ENCODE data around the gene DLST. TPM values are rescaled to one million over a fixed set of nuclear protein-coding genes. Genes with fewer than 3 reads are reported as not detected.
"Not testable (repeated sequence)": the region's sequence is repeated elsewhere in the genome, so short reads cannot be mapped to it uniquely, and the experiment has no call there.

DLST gene
- total RNA-seq, 2 experiments from 2014 or later, result 74.4 to 95.7 TPM

GRCh38 chr14:74924061-74924460 lies 42.3 kb downstream of the DLST start:
- ChIA-PET POLR2A (interaction anchor here (1.2 to 2.3 kb wide), 4 partner anchors 14 to 65 kb away, joined by 4 to 18 read pairs (median 10); no protein-coding TSS in a partner anchor), CTCF (ENCODE audit: unreplicated experiment) (interaction anchor here (0.9 to 1.4 kb wide), 2 partner anchors 52 to 63 kb away, joined by 3 to 4 read pairs; no protein-coding TSS in a partner anchor)
- no TSS peak for BruUV-seq (replicated peaks)
- Histone ChIP-seq H3K4me1 (ENCODE audit: insufficient read depth, low read length, poor library complexity, severe bottlenecking) (peaks cover 13% of the 10 kb centered on the region), H3K9me2 (ENCODE audit: insufficient read depth, low read length) (no peaks in the 10 kb centered on the region), H3K9me3 (ENCODE audit: low read length) (no peaks in the 10 kb centered on the region), H3K4me2 (ENCODE audit: low read length) (no peak overlapping the region), H4K20me1 (ENCODE audit: insufficient read depth, low read length) (no peaks in the 10 kb centered on the region), H3K36me3 (ENCODE audit: insufficient read depth, low read length) (no peaks in the 10 kb centered on the region), H3K27ac (ENCODE audit: low read depth, low read length, poor library complexity, severe bottlenecking) (no peak overlapping the region), H3K79me2 (ENCODE audit: insufficient read depth, low read depth, low read length) (no peaks in the 10 kb centered on the region), H2AFZ (ENCODE audit: low read length) (no peak overlapping the region), H3K4me3 (ENCODE audit: low read depth, low read length, poor library complexity, severe bottlenecking) (no peak overlapping the region)
- intact Hi-C loops (cut with micrococcal nuclease; ENCODE audit: unreplicated experiment), result no loop called here
- no peak for DNase-seq (ENCODE audit: low spot score)
- TF ChIP-seq, protein P1, sequence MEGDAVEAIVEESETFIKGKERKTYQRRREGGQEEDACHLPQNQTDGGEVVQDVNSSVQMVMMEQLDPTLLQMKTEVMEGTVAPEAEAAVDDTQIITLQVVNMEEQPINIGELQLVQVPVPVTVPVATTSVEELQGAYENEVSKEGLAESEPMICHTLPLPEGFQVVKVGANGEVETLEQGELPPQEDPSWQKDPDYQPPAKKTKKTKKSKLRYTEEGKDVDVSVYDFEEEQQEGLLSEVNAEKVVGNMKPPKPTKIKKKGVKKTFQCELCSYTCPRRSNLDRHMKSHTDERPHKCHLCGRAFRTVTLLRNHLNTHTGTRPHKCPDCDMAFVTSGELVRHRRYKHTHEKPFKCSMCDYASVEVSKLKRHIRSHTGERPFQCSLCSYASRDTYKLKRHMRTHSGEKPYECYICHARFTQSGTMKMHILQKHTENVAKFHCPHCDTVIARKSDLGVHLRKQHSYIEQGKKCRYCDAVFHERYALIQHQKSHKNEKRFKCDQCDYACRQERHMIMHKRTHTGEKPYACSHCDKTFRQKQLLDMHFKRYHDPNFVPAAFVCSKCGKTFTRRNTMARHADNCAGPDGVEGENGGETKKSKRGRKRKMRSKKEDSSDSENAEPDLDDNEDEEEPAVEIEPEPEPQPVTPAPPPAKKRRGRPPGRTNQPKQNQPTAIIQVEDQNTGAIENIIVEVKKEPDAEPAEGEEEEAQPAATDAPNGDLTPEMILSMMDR (conservative IDR thresholded peaks at IDR 0.05; ENCODE audit: low read length), result no peak
- TF ChIP-seq EZH2phosphoT487 (IDR thresholded peaks at IDR 0.05; ENCODE audit: borderline replicate concordance, low read depth, low read length), result no peak

DNA sequence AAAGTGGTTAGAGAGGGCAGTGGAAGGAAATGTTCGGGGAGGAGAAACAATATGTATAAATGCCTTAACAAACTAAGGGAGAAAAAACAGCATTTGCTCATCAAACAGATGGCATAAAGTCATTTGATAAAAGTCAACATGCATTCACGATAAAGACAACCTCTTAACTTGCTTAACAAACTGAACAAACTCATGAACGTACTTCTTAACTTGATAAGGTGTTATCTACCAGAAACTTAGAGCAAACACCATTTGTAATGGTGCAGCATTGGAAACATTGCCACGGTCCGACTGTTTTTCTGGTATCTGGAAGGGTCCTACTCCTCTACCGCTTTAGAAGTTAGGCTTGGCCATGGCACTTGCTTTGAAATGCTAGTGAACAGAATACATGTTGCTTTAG lies 45.5 kb downstream of the DLST start:
- POLR2A ChIA-PET, result interaction anchor here (1.0 kb wide), 1 partner anchor 13 kb away, joined by 3 read pairs; no protein-coding TSS in a partner anchor
- Histone ChIP-seq H3K79me2 (ENCODE audit: insufficient read depth, low read depth, low read length) (no peaks in the 10 kb centered on the region), H3K36me3 (ENCODE audit: insufficient read depth, low read length) (no peaks in the 10 kb centered on the region), H3K4me1 (ENCODE audit: insufficient read depth, low read length, poor library complexity, severe bottlenecking) (peaks cover 11% of the 10 kb centered on the region), H3K4me3 (ENCODE audit: low read depth, low read length, poor library complexity, severe bottlenecking) (no peak overlapping the region), H3K9me3 (ENCODE audit: low read length) (no peaks in the 10 kb centered on the region), H3K9me2 (ENCODE audit: insufficient read depth, low read length) (no peaks in the 10 kb centered on the region), H3K4me2 (ENCODE audit: low read length) (no peak overlapping the region), H3K27ac (ENCODE audit: low read depth, low read length, poor library complexity, severe bottlenecking) (no peak overlapping the region), H2AFZ (ENCODE audit: low read length) (no peak overlapping the region), H4K20me1 (ENCODE audit: insufficient read depth, low read length) (no peaks in the 10 kb centered on the region)
- no peak for DNase-seq (ENCODE audit: low spot score)
- BruUV-seq (replicated peaks), result no TSS peak
- CTCF ChIA-PET (ENCODE audit: unreplicated experiment), result no interaction called here
- intact Hi-C loops (cut with micrococcal nuclease; ENCODE audit: unreplicated experiment), result no loop called here
- TF ChIP-seq, protein P1 (conservative IDR thresholded peaks at IDR 0.05; ENCODE audit: low read length), result no peak
- no peak for TF ChIP-seq EZH2phosphoT487 (IDR thresholded peaks at IDR 0.05; ENCODE audit: borderline replicate concordance, low read depth, low read length)

DNA sequence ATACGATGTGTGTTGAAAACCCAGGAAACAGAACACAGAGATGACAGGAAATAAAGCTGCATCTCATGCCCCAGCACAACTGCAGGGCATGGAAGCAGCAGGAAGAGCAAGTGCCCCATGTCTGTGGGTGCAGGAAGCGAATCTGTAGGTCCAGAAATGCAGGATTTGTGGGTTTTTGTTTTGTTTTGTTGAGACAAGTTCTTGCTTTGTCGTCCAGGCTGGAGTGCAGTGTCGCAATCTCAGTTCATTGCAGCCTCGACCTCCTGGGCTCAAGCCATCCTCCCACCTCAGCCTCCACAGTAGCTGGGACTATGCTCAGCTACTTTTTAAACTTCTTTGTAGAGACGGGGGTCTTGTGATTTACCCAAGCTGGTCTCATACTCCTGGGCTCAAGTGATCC lies 47.5 kb downstream of the DLST start:
- H3K9me3 ChIP-seq (ENCODE audit: low read length), result no peaks in the 10 kb centered on the region
- H3K4me3 ChIP-seq (ENCODE audit: low read depth, low read length, poor library complexity, severe bottlenecking), result no peak overlapping the region
- POLR2A ChIA-PET, result interaction anchor here (1.6 kb wide), 1 partner anchor 12 kb away, joined by 4 read pairs; no protein-coding TSS in a partner anchor
- no peak overlapping the region for H3K4me2 ChIP-seq (ENCODE audit: low read length)
- no TSS peak for BruUV-seq (replicated peaks)
- H3K9me2 ChIP-seq (ENCODE audit: insufficient read depth, low read length), result no peaks in the 10 kb centered on the region
- H3K4me1 ChIP-seq (ENCODE audit: insufficient read depth, low read length, poor library complexity, severe bottlenecking), result peaks cover 8% of the 10 kb centered on the region
- intact Hi-C loops (cut with micrococcal nuclease; ENCODE audit: unreplicated experiment), result no loop called here
- H3K27ac ChIP-seq (ENCODE audit: low read depth, low read length, poor library complexity, severe bottlenecking), result no peak overlapping the region
- no peaks in the 10 kb centered on the region for H3K36me3 ChIP-seq (ENCODE audit: insufficient read depth, low read length)
- no peak for DNase-seq (ENCODE audit: low spot score)
- no peak overlapping the region for H2AFZ ChIP-seq (ENCODE audit: low read length)
- CTCF ChIA-PET (ENCODE audit: unreplicated experiment), result no interaction called here
- TF ChIP-seq, protein P1 (conservative IDR thresholded peaks at IDR 0.05; ENCODE audit: low read length), result no peak
- no peak for TF ChIP-seq EZH2phosphoT487 (IDR thresholded peaks at IDR 0.05; ENCODE audit: borderline replicate concordance, low read depth, low read length)
- no peaks in the 10 kb centered on the region for H4K20me1 ChIP-seq (ENCODE audit: insufficient read depth, low read length)
- H3K79me2 ChIP-seq (ENCODE audit: insufficient read depth, low read depth, low read length), result no peaks in the 10 kb centered on the region

- H3K4me2 ChIP-seq (ENCODE audit: low read length); H2AFZ ChIP-seq (ENCODE audit: low read length); H3K4me3 ChIP-seq (ENCODE audit: low read depth, low read length, poor library complexity, severe bottlenecking); H3K36me3 ChIP-seq (ENCODE audit: insufficient read depth, low read length); H3K4me1 ChIP-seq (ENCODE audit: insufficient read depth, low read length, poor library complexity, severe bottlenecking); H3K27ac ChIP-seq (ENCODE audit: low read depth, low read length, poor library complexity, severe bottlenecking); H3K9me2 ChIP-seq (ENCODE audit: insufficient read depth, low read length); BruUV-seq (replicated peaks); H3K9me3 ChIP-seq (ENCODE audit: low read length); H3K79me2 ChIP-seq (ENCODE audit: insufficient read depth, low read depth, low read length); H4K20me1 ChIP-seq (ENCODE audit: insufficient read depth, low read length); intact Hi-C loops (cut with micrococcal nuclease; ENCODE audit: unreplicated experiment); DNase-seq (ENCODE audit: low spot score): not testable (repeated sequence)
- CTCF ChIA-PET (ENCODE audit: unreplicated experiment), result interaction anchor here (1.1 kb wide), 1 partner anchor 10 kb away, joined by 3 read pairs; no protein-coding TSS in a partner anchor
- POLR2A ChIA-PET, result interaction anchor here (0.6 to 1.7 kb wide), 5 partner anchors 9 to 92 kb away, joined by 3 to 8 read pairs (median 7); partner anchors contain the start of gene RPS6KL1
Measured at GRCh38 chr14:74931744-74932143, 50.0 kb downstream of the DLST start.

Measured in OCI-LY7 (cell line).